OCI-LY7 (cell line): ENCODE data around the gene KPNA4. TPM values are rescaled to one million over a fixed set of nuclear protein-coding genes. Genes with fewer than 3 reads are reported as not detected.

ENCODE experiments used
- BruUV-seq: library from RNA; stranded (reverse); fragments of 400-500 nt; replicated peaks from 2 replicates; lab custom pipeline; 2021; lab: Mats Ljungman, UMichigan
- CTCF ChIA-PET: fragments of 300-600 bp; sonication (Branson Sonifier 250); formaldehyde crosslinking; loops from one replicate; lab custom pipeline; 2022; ENCODE audit warnings: antibody characterized with exemption; ENCODE audit not compliant: unreplicated experiment; lab: Charles Lee
- POLR2A ChIA-PET: fragments of 300-600 bp; sonication (Branson Sonifier 250); formaldehyde crosslinking; loops from one replicate; lab custom pipeline; 2022; ENCODE audit warnings: antibody characterized with exemption; lab: Charles Lee
- DNase-seq: peaks from one replicate; pipeline ENCODE4 v3.0.0-alpha.2; 2015; ENCODE audit warnings: low spot score
- H2AFZ ChIP-seq: fragments of 200-600 bp; sonication (generic), shearing (Covaris generic); 2 replicates; pipeline ENCODE4 v1.6.1; 2014; ENCODE audit warnings: mild to moderate bottlenecking, antibody characterized with exemption, low read length, moderate library complexity
- H3K27ac ChIP-seq: fragments of 200-600 bp; sonication (generic); 2 replicates; pipeline ENCODE4 v1.5.1; 2014; ENCODE audit warnings: mixed run types, low read depth, mild to moderate bottlenecking, moderate library complexity, low read length, inconsistent platforms; ENCODE audit not compliant: poor library complexity, severe bottlenecking
- H3K36me3 ChIP-seq: fragments of 200-600 bp; sonication (generic); 2 replicates; pipeline ENCODE4 v1.6.1; 2014; ENCODE audit warnings: mild to moderate bottlenecking, antibody characterized with exemption, low read length, moderate library complexity, mixed read lengths; ENCODE audit not compliant: insufficient read depth
- H3K4me1 ChIP-seq: fragments of 200-600 bp; sonication (generic); 2 replicates; pipeline ENCODE4 v1.5.1; 2014; ENCODE audit warnings: mild to moderate bottlenecking, low read length; ENCODE audit not compliant: insufficient read depth, poor library complexity, severe bottlenecking
- H3K4me2 ChIP-seq: fragments of 200-600 bp; sonication (generic); 2 replicates; pipeline ENCODE4 v1.6.1; 2014; ENCODE audit warnings: mild to moderate bottlenecking, low read length
- H3K4me3 ChIP-seq: fragments of 200-600 bp; sonication (generic); 2 replicates; pipeline ENCODE4 v1.5.1; 2014; ENCODE audit warnings: mild to moderate bottlenecking, low read depth, low read length; ENCODE audit not compliant: poor library complexity, severe bottlenecking
- H3K79me2 ChIP-seq: fragments of 200-600 bp; sonication (generic); 2 replicates; pipeline ENCODE4 v1.6.1; 2016; ENCODE audit warnings: low read depth, mild to moderate bottlenecking, low read length, moderate library complexity, mixed read lengths; ENCODE audit not compliant: insufficient read depth
- H3K9me2 ChIP-seq: fragments of 200-600 bp; sonication (generic); 2 replicates; pipeline ENCODE4 v1.6.1; 2016; ENCODE audit warnings: mild to moderate bottlenecking, low read length, mixed read lengths; ENCODE audit not compliant: insufficient read depth
- H3K9me3 ChIP-seq: fragments of 200-600 bp; sonication (generic); 2 replicates; pipeline ENCODE4 v1.6.1; 2014; ENCODE audit warnings: mild to moderate bottlenecking, mixed run types, low read length, mixed read lengths
- H4K20me1 ChIP-seq: fragments of 200-600 bp; sonication (generic); 2 replicates; pipeline ENCODE4 v1.6.1; 2014; ENCODE audit warnings: mild to moderate bottlenecking, antibody characterized with exemption, low read length, moderate library complexity, mixed read lengths; ENCODE audit not compliant: insufficient read depth
- CTCF ChIP-seq: fragments of 200-600 bp; sonication (generic); conservative IDR thresholded peaks from 2 replicates; pipeline ENCODE4 v1.5.1; 2014; ENCODE audit warnings: mild to moderate bottlenecking, antibody characterized with exemption, low read length, moderate library complexity, mixed read lengths
- EZH2phosphoT487 ChIP-seq: fragments of 200-600 bp; sonication (generic); IDR thresholded peaks from 2 replicates; pipeline ENCODE4 v1.6.1; 2018; ENCODE audit warnings: low read depth, borderline replicate concordance, mild to moderate bottlenecking, mixed run types, antibody characterized with exemption, low read length, moderate library complexity, mixed read lengths
- intact Hi-C: fragments of 100-400 bp; cut with micrococcal nuclease; formaldehyde crosslinking; loops from one replicate; pipeline ENCODE4 v1.10.0; 2022; ENCODE audit not compliant: unreplicated experiment
- total RNA-seq, 2 experiments: library from RNA; depleted of rRNA in 1 of 2; stranded (reverse); fragments of >200 nt in 1 of 2; shearing (Covaris generic) in 1 of 2; gene quantifications; 2 replicates each; pipeline ENCODE4 v1.2.3, GENCODE V29; 2014 to 2022

Gene KPNA4
- total RNA-seq, 2 experiments from 2014 or later = 15.7 to 46.3 TPM

GRCh38 chr3:160556141-160556540 lies 9.2 kb downstream of the KPNA4 start:
- DNase-seq = no peak
- peaks cover 3% of the 10 kb centered on the region for H3K9me3 ChIP-seq
- TF ChIP-seq CTCF (no peak), EZH2phosphoT487 (no peak)
- no peak overlapping the region for H3K4me2 ChIP-seq
- H4K20me1 ChIP-seq = peaks cover 22% of the 10 kb centered on the region
- H3K9me2 ChIP-seq = no peaks in the 10 kb centered on the region
- ChIA-PET POLR2A (no interaction called here), CTCF (no interaction called here)
- H3K27ac ChIP-seq = no peak overlapping the region
- no peak overlapping the region for H2AFZ ChIP-seq
- no TSS peak for BruUV-seq
- peaks cover 10% of the 10 kb centered on the region for H3K4me1 ChIP-seq
- H3K36me3 ChIP-seq = peaks cover 71% of the 10 kb centered on the region
- intact Hi-C loops = no loop called here
- H3K79me2 ChIP-seq = peaks cover 100% of the 10 kb centered on the region
- no peak overlapping the region for H3K4me3 ChIP-seq

- intact Hi-C loops = no loop called here
- no peak overlapping the region for H3K4me3 ChIP-seq
- peaks cover 100% of the 10 kb centered on the region for H3K79me2 ChIP-seq
- H3K27ac ChIP-seq = no peak overlapping the region
- no peak overlapping the region for H2AFZ ChIP-seq
- no peaks in the 10 kb centered on the region for H3K9me2 ChIP-seq
- no peak for DNase-seq
- ChIA-PET POLR2A (interaction anchor here (3.5 kb wide), 1 partner anchor 9 kb away, joined by 19 read pairs; no protein-coding TSS in a partner anchor), CTCF (no interaction called here)
- BruUV-seq = no TSS peak
- TF ChIP-seq CTCF (no peak), EZH2phosphoT487 (no peak)
- peaks cover 77% of the 10 kb centered on the region for H3K36me3 ChIP-seq
- peaks cover 7% of the 10 kb centered on the region for H3K4me1 ChIP-seq
- no peak overlapping the region for H3K4me2 ChIP-seq
- peaks cover 10% of the 10 kb centered on the region for H4K20me1 ChIP-seq
- peaks cover 15% of the 10 kb centered on the region for H3K9me3 ChIP-seq
Measured at GRCh38 chr3:160554980-160555379, 10.4 kb downstream of the KPNA4 start.

- no TSS peak for BruUV-seq
- ChIA-PET CTCF (no interaction called here), POLR2A (interaction anchor here (0.6 to 3.5 kb wide), 3 partner anchors 10 to 117 kb away, joined by 3 to 19 read pairs (median 4); no protein-coding TSS in a partner anchor)
- no peak for DNase-seq
- Histone ChIP-seq H3K4me2 (no peak overlapping the region), H2AFZ (no peak overlapping the region), H4K20me1 (peaks cover 5% of the 10 kb centered on the region), H3K9me3 (peaks cover 26% of the 10 kb centered on the region), H3K27ac (no peak overlapping the region), H3K9me2 (no peaks in the 10 kb centered on the region), H3K79me2 (peaks cover 100% of the 10 kb centered on the region), H3K36me3 (peaks cover 77% of the 10 kb centered on the region), H3K4me1 (no peaks in the 10 kb centered on the region), H3K4me3 (no peak overlapping the region)
- TF ChIP-seq EZH2phosphoT487 = no peak
- no peak for TF ChIP-seq CTCF
- intact Hi-C loops = no loop called here
Measured at GRCh38 chr3:160553827-160554226, 11.5 kb downstream of the KPNA4 start.
